Colon (tissue), 2 donors: ENCODE results near the gene TMEM132D.
"Not testable (repeated sequence)": the region's sequence is repeated elsewhere in the genome, so short reads cannot be mapped to it uniquely, and the experiment has no call there.

Experiments
- FAIRE-seq: peaks from 2 replicates; lab custom pipeline; 2012; peaks lifted over from hg19 to GRCh38; lab: Jason Lieb, UNC
- donor health status: control.
- donor health status: control.

TMEM132D gene

DNA sequence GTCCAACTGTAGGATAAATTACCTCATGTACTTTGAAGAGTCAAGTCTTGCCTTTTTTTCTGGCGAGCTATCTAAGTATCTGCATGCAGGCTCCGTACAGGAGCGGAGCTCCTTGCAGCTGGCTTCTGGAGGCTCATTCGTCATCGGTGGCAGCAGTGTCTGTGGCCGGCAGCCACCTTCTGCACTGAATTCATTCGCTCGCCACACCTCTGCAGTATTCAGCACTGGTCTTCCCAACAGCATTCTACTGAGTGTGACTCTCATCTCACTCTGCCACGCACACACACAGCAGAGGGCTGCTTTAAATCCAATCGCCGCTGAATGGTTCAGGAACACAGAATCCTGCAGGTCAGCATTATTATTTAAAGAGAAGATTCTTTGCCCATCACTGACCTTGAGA lies 850.6 kb downstream of the TMEM132D start:
- FAIRE-seq: no peak

DNA sequence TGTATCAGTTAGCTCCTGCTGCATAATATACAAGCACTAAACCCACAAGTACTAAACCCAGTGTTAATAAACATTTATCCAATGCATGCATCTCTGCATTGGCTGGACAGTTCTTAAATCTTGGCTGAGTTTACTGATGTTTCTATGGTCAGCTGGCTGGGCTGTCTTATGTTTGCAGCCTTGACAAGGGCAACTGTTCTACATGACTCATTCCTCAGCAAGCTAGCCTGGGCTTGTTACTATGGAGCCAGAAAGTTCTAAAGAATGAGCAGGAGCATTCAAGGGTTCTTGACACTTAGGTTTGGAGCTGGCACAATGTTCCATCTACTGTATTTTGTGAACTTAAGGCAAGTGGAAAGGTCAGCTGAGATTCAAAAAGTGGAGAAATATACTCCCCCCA lies 851.5 kb downstream of the TMEM132D start:
- no peak for FAIRE-seq

DNA sequence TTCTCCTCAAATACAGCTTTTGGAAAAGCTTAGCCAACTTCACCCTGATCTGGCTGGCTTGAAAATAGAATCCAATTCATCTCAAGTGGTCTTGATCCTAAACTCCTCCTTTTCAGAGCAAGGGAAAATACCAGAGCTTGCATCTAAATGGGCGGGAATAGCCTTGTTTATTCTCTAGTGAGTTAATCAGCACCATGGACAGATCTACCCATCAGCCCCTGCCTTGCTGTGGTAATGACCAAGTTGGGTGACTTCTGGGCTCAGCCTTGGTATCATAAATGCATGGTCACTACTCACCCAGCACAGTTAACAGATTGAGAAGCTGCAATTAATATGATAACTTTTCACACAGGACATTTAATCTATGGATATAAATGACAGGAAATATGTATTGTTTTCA lies 853.9 kb downstream of the TMEM132D start:
- no peak for FAIRE-seq

DNA sequence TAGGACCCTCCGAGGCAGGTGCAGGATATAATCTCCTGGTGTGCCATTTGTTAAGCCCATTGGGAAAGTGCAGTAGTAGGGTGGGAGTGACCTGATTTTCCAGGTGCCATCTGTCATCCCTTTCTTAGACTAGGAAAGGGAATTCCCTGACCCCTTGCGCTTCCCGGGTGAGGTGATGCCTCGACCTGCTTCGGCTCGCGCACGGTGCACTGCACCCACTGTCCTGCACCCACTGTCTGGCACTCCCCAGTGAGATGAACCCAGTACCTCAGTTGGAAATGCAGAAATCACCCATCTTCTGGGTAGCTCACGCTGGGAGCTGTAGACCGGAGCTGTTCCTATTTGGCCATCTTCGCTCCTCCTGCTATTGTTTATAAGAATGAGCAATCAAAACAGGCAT lies 860.5 kb downstream of the TMEM132D start:
- not testable (repeated sequence) for FAIRE-seq

DNA sequence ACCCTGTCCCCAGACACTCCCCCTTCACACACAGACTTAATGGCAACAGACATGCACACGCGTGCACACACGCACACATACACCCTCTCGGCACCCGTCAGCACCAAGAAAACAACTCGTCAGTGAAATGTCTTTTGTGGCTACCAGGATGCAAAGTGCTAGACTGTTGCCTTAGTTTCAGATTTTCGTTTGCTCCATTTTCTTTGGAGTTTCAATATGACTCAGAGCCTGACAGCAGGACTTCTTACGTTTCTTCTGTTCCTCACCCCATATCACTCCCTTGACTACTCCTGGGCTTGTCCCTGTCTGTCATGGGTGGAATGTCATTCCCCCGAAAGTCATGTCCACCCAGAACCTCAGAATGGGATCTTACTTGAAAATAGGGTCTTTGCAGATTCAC lies 867.7 kb downstream of the TMEM132D start:
- no peak for FAIRE-seq

DNA sequence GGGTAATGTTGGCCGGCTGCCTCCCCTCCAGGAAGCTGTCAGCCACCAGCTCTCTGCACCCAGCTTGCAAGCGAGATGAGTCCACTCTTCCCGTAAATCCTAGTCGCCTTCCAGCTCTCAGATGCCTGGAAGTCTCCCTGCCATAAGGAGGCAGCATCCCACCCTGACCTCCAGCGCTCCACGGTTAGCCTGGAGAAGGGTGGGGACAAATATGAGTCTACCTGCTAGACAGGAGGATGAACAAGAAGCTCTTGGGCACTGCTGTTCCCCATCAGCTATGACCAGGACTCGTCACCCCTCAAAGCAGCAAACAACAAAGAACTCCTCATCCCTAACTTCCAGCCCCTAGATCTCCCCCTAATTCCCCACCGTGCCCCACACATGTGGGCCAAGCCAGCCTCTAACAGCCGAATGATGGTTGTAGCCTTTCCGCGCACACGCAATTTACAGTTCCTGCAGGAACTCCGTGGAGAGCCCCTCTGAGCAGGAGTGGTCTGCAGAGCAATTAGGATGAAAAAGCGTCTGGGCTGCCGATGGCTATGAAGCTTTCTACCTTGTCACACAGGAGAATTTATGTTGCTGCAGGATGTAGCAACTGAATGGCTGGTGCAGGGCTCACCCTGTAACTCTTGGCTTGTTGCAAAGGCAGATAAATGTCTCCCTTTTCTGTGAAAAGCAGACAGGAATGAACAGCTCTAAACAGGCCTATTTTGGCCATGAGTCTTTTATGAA lies 869.1 kb downstream of the TMEM132D start:
- FAIRE-seq: no peak

DNA sequence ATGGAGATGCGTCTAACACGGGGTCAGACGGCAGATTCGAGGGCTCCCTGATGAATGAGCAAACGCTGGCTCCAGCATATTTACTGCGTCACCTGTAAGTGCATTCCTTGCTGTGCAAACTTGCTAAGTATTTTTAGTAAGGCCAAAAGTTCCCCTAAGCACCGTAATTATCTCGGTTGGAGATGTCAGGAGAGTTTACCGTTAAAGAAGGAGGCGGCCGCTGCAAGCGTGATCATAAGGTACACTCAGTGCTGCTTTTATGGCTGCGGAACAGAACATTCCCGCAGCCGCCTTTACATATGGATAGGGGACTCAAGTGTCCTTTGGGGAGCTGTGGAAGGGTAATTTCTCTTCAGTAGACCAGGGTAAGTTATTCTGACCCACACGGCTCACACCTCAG lies 875.0 kb downstream of the TMEM132D start:
- no peak for FAIRE-seq

DNA sequence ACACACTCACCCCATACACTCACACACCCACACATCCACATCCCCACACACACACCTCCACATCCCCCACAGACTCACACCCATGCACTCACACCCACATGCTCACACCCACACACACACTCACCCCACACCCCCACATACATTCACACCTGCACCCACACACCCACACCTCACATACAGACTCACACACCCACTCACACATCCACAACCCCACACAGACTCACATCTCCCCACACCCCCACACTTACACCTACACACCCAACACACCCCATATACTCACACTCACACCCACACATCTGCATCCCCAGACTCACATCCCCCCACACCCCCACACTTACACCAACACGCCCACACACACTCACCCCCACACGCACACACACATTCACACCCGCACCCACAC lies 878.8 kb downstream of the TMEM132D start:
- no peak for FAIRE-seq
